ENCODE results near the gene PRSS36. TPM values are rescaled to one million over a fixed set of nuclear protein-coding genes. Genes with fewer than 3 reads are reported as not detected.
"Not testable (repeated sequence)": the region's sequence is repeated elsewhere in the genome, so short reads cannot be mapped to it uniquely, and the experiment has no call there.

Gene PRSS36
- polyA plus RNA-seq, 3 donors: 3.1 to 4.2 (median 3.4) TPM

DNA sequence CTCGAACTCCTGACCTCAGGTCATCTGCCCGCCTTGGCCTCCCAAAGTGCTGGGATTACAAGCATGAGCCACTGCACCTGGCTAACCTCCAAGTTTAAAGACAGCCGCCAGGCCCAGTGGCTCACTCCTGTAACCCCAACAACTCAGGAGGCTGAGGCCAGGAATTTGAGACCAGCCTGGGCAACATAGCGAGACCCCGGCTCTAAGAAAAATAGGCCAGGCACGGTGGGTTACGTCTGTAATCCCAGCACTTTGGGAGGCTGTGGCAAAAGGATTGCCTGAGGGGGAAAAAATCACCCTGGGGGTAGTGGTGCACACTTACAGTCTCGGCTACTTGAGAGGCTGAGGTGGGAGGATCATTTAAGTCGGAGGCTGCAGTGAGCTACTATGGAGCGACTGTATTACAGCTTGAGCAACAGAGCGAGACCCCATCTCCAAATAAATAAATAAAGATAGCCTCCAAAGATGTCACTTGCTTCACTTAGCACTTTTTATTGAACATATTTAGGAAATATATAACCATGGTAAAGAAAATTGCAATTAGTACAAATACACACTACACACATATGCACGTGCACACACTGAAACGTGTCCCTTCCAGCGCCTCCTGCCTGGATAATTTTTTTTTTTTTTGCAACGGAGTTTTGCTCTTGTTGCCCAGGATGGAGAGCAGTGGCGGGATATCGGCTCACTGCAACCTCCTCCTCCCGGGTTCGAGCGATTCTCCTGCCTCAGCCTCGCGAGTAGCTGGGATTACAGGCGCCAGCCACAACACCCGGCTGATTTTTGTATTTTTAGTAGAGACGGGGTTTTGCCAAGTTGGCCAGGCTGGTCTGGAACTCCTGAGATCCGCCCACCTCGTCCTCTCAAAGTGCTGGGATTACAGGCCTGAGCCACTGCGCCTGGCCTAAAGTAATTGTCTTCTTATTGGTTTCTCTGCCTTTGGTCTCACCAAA, 43.1 kb downstream of the PRSS36 start:
- H3K4me1 Mint-ChIP-seq: peaks cover 29% of the 10 kb centered on the region
- Histone ChIP-seq H3K4me1 (ENCODE audit: control insufficient read depth in 1 of 2, insufficient read depth in 2 of 2, low read length in 2 of 2) (peaks cover 30 to 43% of the 10 kb centered on the region in 2 donors), H2AFZ (ENCODE audit: insufficient read depth, low read depth, low read length, poor library complexity, severe bottlenecking) (no peak overlapping the region), H3K4me3 (replicated peaks in 1 of 3; ENCODE audit: low read depth in 2 of 3, low read length in 3 of 3) (no peak overlapping the region), H3K36me3 (replicated peaks in 1 of 2; ENCODE audit: control insufficient read depth in 1 of 2, insufficient read depth in 2 of 2, low read length in 2 of 2) (peaks cover 25 to 26% of the 10 kb centered on the region in 2 donors), H3K4me2 (replicated peaks; ENCODE audit: extremely low read depth, low read length, poor library complexity, severe bottlenecking) (no peak overlapping the region), H3K9me3 (replicated peaks in 1 of 2; ENCODE audit: control insufficient read depth in 1 of 2, insufficient read depth in 1 of 2, low read length in 2 of 2) (no peaks in the 10 kb centered on the region), H3K27ac (ENCODE audit: low read depth in 1 of 2, low read length in 2 of 2) (no peak overlapping the region), H3K79me2 (ENCODE audit: insufficient read depth, low read length) (peaks cover 37% of the 10 kb centered on the region), H4K20me1 (ENCODE audit: insufficient read depth, low read length) (peaks cover 8% of the 10 kb centered on the region), H3K27me3 (ENCODE audit: control insufficient read depth in 2 of 2, insufficient read depth in 2 of 2, low read length in 2 of 2) (no peaks in the 10 kb centered on the region), H3K9ac (ENCODE audit: insufficient read depth, low read length, poor library complexity, severe bottlenecking) (no peak overlapping the region)
- 96% methylated on average over 19 of the region's 28 CpGs for WGBS (ENCODE audit: insufficient coverage)
- intact Hi-C loops (cut with micrococcal nuclease): loop anchor here in 1 of 2 donors (2.0 kb wide), 1 partner anchor 36 kb away; no protein-coding TSS in a partner anchor
- TF ChIP-seq, protein P1, sequence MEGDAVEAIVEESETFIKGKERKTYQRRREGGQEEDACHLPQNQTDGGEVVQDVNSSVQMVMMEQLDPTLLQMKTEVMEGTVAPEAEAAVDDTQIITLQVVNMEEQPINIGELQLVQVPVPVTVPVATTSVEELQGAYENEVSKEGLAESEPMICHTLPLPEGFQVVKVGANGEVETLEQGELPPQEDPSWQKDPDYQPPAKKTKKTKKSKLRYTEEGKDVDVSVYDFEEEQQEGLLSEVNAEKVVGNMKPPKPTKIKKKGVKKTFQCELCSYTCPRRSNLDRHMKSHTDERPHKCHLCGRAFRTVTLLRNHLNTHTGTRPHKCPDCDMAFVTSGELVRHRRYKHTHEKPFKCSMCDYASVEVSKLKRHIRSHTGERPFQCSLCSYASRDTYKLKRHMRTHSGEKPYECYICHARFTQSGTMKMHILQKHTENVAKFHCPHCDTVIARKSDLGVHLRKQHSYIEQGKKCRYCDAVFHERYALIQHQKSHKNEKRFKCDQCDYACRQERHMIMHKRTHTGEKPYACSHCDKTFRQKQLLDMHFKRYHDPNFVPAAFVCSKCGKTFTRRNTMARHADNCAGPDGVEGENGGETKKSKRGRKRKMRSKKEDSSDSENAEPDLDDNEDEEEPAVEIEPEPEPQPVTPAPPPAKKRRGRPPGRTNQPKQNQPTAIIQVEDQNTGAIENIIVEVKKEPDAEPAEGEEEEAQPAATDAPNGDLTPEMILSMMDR (IDR thresholded peaks at IDR 0.05): no peak
- H3K27me3 Mint-ChIP-seq (ENCODE audit: low read depth in 3 of 3): peaks cover 0 to 2% (median 0%) of the 10 kb centered on the region in 3 donors
- no peak for DNase-seq
- H3K4me3 Mint-ChIP-seq: no peak overlapping the region
- peak overlapping the region in 2 of 7 donors; percentile 77 to 90 for H3K27ac Mint-ChIP-seq
- peaks cover 25% of the 10 kb centered on the region in 2 donors for H3K36me3 Mint-ChIP-seq
- H3K9me3 Mint-ChIP-seq: no peaks in the 10 kb centered on the region

DNA sequence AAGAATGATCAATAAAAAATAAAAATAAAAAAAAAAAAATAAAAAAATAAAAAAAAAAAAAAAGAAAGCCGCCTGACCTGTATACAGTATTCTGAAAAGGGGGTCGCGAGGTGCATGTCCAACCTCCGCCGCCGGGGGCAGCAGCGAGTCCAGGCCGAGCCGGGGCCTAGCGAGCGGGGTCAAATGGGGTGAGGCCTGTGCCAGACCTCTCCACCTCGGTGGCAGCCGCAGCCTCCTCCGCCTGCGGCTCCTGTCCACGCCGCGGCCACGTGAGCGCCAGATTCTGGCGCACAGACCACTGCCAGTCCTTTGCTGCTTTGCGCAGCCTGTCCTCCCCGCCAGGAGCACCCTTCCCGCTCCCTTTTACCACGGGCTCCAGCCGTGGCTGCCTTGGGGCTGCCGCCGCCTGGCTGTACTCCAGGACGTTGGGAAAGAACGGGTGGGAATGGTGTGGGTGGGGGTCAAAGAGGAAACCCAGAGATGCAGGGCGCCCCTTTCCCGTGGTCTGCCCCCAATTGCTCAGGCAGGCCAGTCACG, 44.1 kb downstream of the PRSS36 start:
- TF ChIP-seq, protein P1 (IDR thresholded peaks at IDR 0.05): peak; percentile 81
- H3K27ac Mint-ChIP-seq: peak overlapping the region in 6 of 7 donors; percentile 75 to 87 (median 84)
- H3K9me3 Mint-ChIP-seq: no peaks in the 10 kb centered on the region

DNA sequence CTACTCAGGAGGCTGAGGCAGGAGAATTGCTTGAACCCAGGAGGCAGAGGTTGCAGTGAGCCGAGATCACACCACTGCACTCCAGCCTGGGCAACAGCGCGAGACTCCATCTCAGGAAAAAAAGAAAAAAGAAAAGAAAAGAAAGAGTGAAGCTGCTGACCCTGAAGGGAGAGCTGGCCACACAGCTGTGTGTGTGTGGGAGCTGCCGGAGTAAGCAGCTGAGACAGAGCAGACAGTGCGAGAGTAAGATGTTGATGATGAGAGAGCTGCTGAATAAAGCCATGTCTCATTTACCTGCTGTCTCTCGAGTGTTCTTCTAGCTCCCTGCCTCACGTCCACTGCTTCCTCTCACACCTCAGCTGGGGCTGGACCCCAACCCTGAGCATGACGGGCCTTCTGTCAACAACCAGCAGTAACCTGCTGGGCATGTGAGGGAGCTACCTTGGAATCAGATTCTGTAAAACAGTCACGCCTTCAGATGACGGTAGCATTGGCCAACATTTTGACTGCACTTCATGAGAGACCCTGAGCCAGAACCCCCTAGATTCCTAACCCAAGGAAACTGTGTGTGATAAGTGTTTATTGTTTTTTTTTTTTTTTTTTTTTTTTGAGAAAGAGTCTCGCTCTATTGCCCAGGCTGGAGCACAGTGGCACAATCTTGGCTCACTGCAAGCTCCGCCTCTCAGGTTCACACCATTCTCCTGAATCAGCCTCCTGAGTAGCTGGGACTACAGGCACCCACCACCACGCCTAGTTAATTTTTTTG, 48.8 kb downstream of the PRSS36 start:
- intact Hi-C loops (cut with micrococcal nuclease); H3K27me3 Mint-ChIP-seq (ENCODE audit: low read depth in 3 of 3); H2AFZ ChIP-seq (ENCODE audit: insufficient read depth, low read depth, low read length, poor library complexity, severe bottlenecking); H3K9ac ChIP-seq (ENCODE audit: insufficient read depth, low read length, poor library complexity, severe bottlenecking); H3K27ac ChIP-seq (ENCODE audit: low read depth in 1 of 2, low read length in 2 of 2); H3K4me1 ChIP-seq (ENCODE audit: control insufficient read depth in 1 of 2, insufficient read depth in 2 of 2, low read length in 2 of 2); H3K27me3 ChIP-seq (ENCODE audit: control insufficient read depth in 2 of 2, insufficient read depth in 2 of 2, low read length in 2 of 2); H3K4me2 ChIP-seq (replicated peaks; ENCODE audit: extremely low read depth, low read length, poor library complexity, severe bottlenecking); H3K9me3 Mint-ChIP-seq; H3K27ac Mint-ChIP-seq; H3K4me1 Mint-ChIP-seq; H3K36me3 Mint-ChIP-seq; DNase-seq; H3K9me3 ChIP-seq (replicated peaks in 1 of 2; ENCODE audit: control insufficient read depth in 1 of 2, insufficient read depth in 1 of 2, low read length in 2 of 2); H3K4me3 ChIP-seq (replicated peaks in 1 of 3; ENCODE audit: low read depth in 2 of 3, low read length in 3 of 3); H4K20me1 ChIP-seq (ENCODE audit: insufficient read depth, low read length); H3K79me2 ChIP-seq (ENCODE audit: insufficient read depth, low read length); H3K4me3 Mint-ChIP-seq; H3K36me3 ChIP-seq (replicated peaks in 1 of 2; ENCODE audit: control insufficient read depth in 1 of 2, insufficient read depth in 2 of 2, low read length in 2 of 2): not testable (repeated sequence)
- 99% methylated on average over 8 of the region's 13 CpGs for WGBS (ENCODE audit: insufficient coverage)

More for the DNA sequence above, 44.1 kb downstream of the PRSS36 start:
- Histone ChIP-seq H3K9me3 (replicated peaks in 1 of 2; ENCODE audit: control insufficient read depth in 1 of 2, insufficient read depth in 1 of 2, low read length in 2 of 2) (no peaks in the 10 kb centered on the region), H3K9ac (ENCODE audit: insufficient read depth, low read length, poor library complexity, severe bottlenecking) (peak overlapping the region; percentile 32), H3K4me2 (replicated peaks; ENCODE audit: extremely low read depth, low read length, poor library complexity, severe bottlenecking) (peak overlapping the region; percentile 69), H3K36me3 (replicated peaks in 1 of 2; ENCODE audit: control insufficient read depth in 1 of 2, insufficient read depth in 2 of 2, low read length in 2 of 2) (peaks cover 14 to 16% of the 10 kb centered on the region in 2 donors), H3K4me3 (replicated peaks in 1 of 3; ENCODE audit: low read depth in 2 of 3, low read length in 3 of 3) (peak overlapping the region in 2 of 3 experiments; percentile 18 to 57), H3K27me3 (ENCODE audit: control insufficient read depth in 2 of 2, insufficient read depth in 2 of 2, low read length in 2 of 2) (no peaks in the 10 kb centered on the region), H2AFZ (ENCODE audit: insufficient read depth, low read depth, low read length, poor library complexity, severe bottlenecking) (peak overlapping the region; percentile 85), H3K27ac (ENCODE audit: low read depth in 1 of 2, low read length in 2 of 2) (no peak overlapping the region), H4K20me1 (ENCODE audit: insufficient read depth, low read length) (peaks cover 8% of the 10 kb centered on the region), H3K79me2 (ENCODE audit: insufficient read depth, low read length) (peaks cover 26% of the 10 kb centered on the region), H3K4me1 (ENCODE audit: control insufficient read depth in 1 of 2, insufficient read depth in 2 of 2, low read length in 2 of 2) (peaks cover 26 to 37% of the 10 kb centered on the region in 2 donors)
- intact Hi-C loops (cut with micrococcal nuclease): loop anchor here in 1 of 2 donors (2.0 kb wide), 1 partner anchor 37 kb away; no protein-coding TSS in a partner anchor
- DNase-seq: peak; percentile 78 to 87 (median 82)
- Mint-ChIP-seq H3K4me3 (peak overlapping the region; percentile 56 to 73), H3K4me1 (peaks cover 22% of the 10 kb centered on the region), H3K27me3 (ENCODE audit: low read depth in 3 of 3) (peaks cover 0 to 2% (median 2%) of the 10 kb centered on the region in 3 donors), H3K36me3 (peaks cover 14% of the 10 kb centered on the region in 2 donors)
- under 1% methylated on average over 25 of the region's 33 CpGs for WGBS (ENCODE audit: insufficient coverage)
